PC-9 (cell line): ENCODE results near the gene ATP6V1G2.

Experiments
- CTCF ChIP-seq: fragments of 200-600 bp; sonication (generic); conservative IDR thresholded peaks from 2 replicates; pipeline ENCODE4 v1.6.1; 2017; ENCODE audit warnings: mixed run types, antibody characterized with exemption, mild to moderate bottlenecking, moderate library complexity
- EZH2 ChIP-seq: fragments of 200-600 bp; sonication (generic); IDR thresholded peaks from 2 replicates; pipeline ENCODE4 v1.8.0; 2017; ENCODE audit warnings: antibody characterized with exemption, low read depth

GRCh38 chr6:31579119-31579505 lies 32.7 kb upstream of the ATP6V1G2 start:
- TF ChIP-seq CTCF (no peak), EZH2 (no peak)
